Activated CD8-positive, alpha-beta T cell treated with anti-CD3 and anti-CD28 coated beads for 36 hours (primary cell): ENCODE measurements around the gene ZNF669. TPM values are rescaled to one million over a fixed set of nuclear protein-coding genes. Genes with fewer than 3 reads are reported as not detected.
"Not testable (repeated sequence)": the region's sequence is repeated elsewhere in the genome, so short reads cannot be mapped to it uniquely, and the experiment has no call there.

Experiments
- ATAC-seq: fragments of 200-7000 bp; cut with Tn5 transposase; one replicate; pipeline ENCODE4 v1.10.0; 2021; ENCODE audit warnings: mild to moderate bottlenecking, moderate library complexity
- CTCF ChIA-PET: fragments of 350-600 bp; sonication (Branson Sonifier 250); formaldehyde crosslinking; loops from one replicate; lab custom pipeline; 2021; ENCODE audit warnings: antibody characterized with exemption; lab: Charles Lee
- POLR2A ChIA-PET: fragments of 350-600 bp; sonication (Branson Sonifier 250); formaldehyde crosslinking; loops from one replicate; lab custom pipeline; 2021; ENCODE audit warnings: antibody characterized with exemption; lab: Charles Lee
- DNase-seq: peaks from one replicate; pipeline ENCODE4 v3.0.0-alpha.2; 2020
- H3K27ac Mint-ChIP-seq: one replicate; pipeline ENCODE4 v1.8.0; 2021; ENCODE audit warnings: mild to moderate bottlenecking, mixed read lengths
- H3K27me3 Mint-ChIP-seq: one replicate; pipeline ENCODE4 v1.8.0; 2021; ENCODE audit warnings: mixed read lengths
- H3K36me3 Mint-ChIP-seq: one replicate; pipeline ENCODE4 v1.8.0; 2021; ENCODE audit warnings: low read depth, mixed read lengths
- H3K4me1 Mint-ChIP-seq: one replicate; pipeline ENCODE4 v1.8.0; 2021; ENCODE audit warnings: low read depth, mixed read lengths
- H3K4me3 Mint-ChIP-seq: one replicate; pipeline ENCODE4 v1.8.0; 2021; ENCODE audit warnings: mild to moderate bottlenecking, moderate library complexity, mixed read lengths
- H3K9me3 Mint-ChIP-seq: one replicate; pipeline ENCODE4 v1.8.0; 2021; ENCODE audit warnings: mixed read lengths
- CTCF ChIP-seq: fragments of 200-600 bp; IDR thresholded peaks from one replicate; pipeline ENCODE4 v1.8.0; 2022; ENCODE audit warnings: antibody characterized with exemption, mild to moderate bottlenecking
- intact Hi-C: fragments of 100-400 bp; cut with micrococcal nuclease; formaldehyde crosslinking; loops from one replicate; pipeline ENCODE4 v1.10.0; 2022
- total RNA-seq, 2 experiments: library from RNA; stranded (reverse); gene quantifications; one replicate each; pipeline ENCODE4 v1.2.3, GENCODE V29; 2021

ZNF669 gene
- total RNA-seq, 2 experiments from 2014 or later, result 7.6 to 8.0 TPM

- DNase-seq (no peak), ATAC-seq (no peak)
- ChIA-PET POLR2A (no interaction called here), CTCF (interaction anchor here (1.1 kb wide), 1 partner anchor 15 kb away, joined by 3 read pairs; no protein-coding TSS in a partner anchor)
- H3K27ac Mint-ChIP-seq, result no peak overlapping the region
- no peak overlapping the region for H3K4me3 Mint-ChIP-seq
- H3K4me1 Mint-ChIP-seq, result peaks cover 8% of the 10 kb centered on the region
- H3K9me3 Mint-ChIP-seq, result peaks cover 44% of the 10 kb centered on the region
- peaks cover 63% of the 10 kb centered on the region for H3K36me3 Mint-ChIP-seq
- intact Hi-C loops, result no loop called here
- H3K27me3 Mint-ChIP-seq, result no peaks in the 10 kb centered on the region
- no peak for TF ChIP-seq CTCF
Observed at GRCh38 chr1:247131236-247131635, 27.1 kb upstream of the ZNF669 start.

GRCh38 chr1:247127519-247128282 lies 23.5 kb upstream of the ZNF669 start:
- DNase-seq, H3K4me1 Mint-ChIP-seq, CTCF ChIA-PET, ATAC-seq, H3K27me3 Mint-ChIP-seq, POLR2A ChIA-PET: not testable (repeated sequence)
- Mint-ChIP-seq H3K9me3 (peaks cover 13% of the 10 kb centered on the region), H3K27ac (peak overlapping the region; percentile 78), H3K36me3 (peaks cover 36% of the 10 kb centered on the region), H3K4me3 (peak overlapping the region; percentile 96)
- intact Hi-C loops, result loop anchor here (5.0 kb wide), 1 partner anchor 40 kb away; no protein-coding TSS in a partner anchor

- POLR2A ChIA-PET, H3K9me3 Mint-ChIP-seq, H3K27ac Mint-ChIP-seq, CTCF ChIA-PET, H3K4me1 Mint-ChIP-seq, H3K4me3 Mint-ChIP-seq, H3K27me3 Mint-ChIP-seq, DNase-seq: not testable (repeated sequence)
- H3K36me3 Mint-ChIP-seq, result peaks cover 25% of the 10 kb centered on the region
- intact Hi-C loops, result loop anchor here (5.0 kb wide), 1 partner anchor 41 kb away; no protein-coding TSS in a partner anchor
- ATAC-seq, result peak; percentile 67
Observed at GRCh38 chr1:247126601-247127000, 22.4 kb upstream of the ZNF669 start.

- peak; percentile 100 for ATAC-seq
- CTCF ChIA-PET, H3K27ac Mint-ChIP-seq, H3K4me1 Mint-ChIP-seq, H3K9me3 Mint-ChIP-seq, H3K27me3 Mint-ChIP-seq, POLR2A ChIA-PET, DNase-seq, H3K4me3 Mint-ChIP-seq: not testable (repeated sequence)
- intact Hi-C loops, result loop anchor here (5.0 kb wide), 1 partner anchor 41 kb away; no protein-coding TSS in a partner anchor
- H3K36me3 Mint-ChIP-seq, result peaks cover 21% of the 10 kb centered on the region
Observed at GRCh38 chr1:247126166-247126565, 22.0 kb upstream of the ZNF669 start.

- intact Hi-C loops, result no loop called here
- Mint-ChIP-seq H3K27me3 (no peaks in the 10 kb centered on the region), H3K4me3 (no peak overlapping the region), H3K4me1 (no peaks in the 10 kb centered on the region), H3K36me3 (no peaks in the 10 kb centered on the region), H3K9me3 (no peaks in the 10 kb centered on the region), H3K27ac (no peak overlapping the region)
- ChIA-PET POLR2A (no interaction called here), CTCF (no interaction called here)
- TF ChIP-seq CTCF, result no peak
- ATAC-seq, result no peak
- DNase-seq, result no peak
Observed at GRCh38 chr1:247121382-247121781, 17.2 kb upstream of the ZNF669 start.

- H3K27ac Mint-ChIP-seq, POLR2A ChIA-PET, DNase-seq, H3K9me3 Mint-ChIP-seq, H3K27me3 Mint-ChIP-seq, H3K36me3 Mint-ChIP-seq, H3K4me1 Mint-ChIP-seq, ATAC-seq, intact Hi-C loops, H3K4me3 Mint-ChIP-seq, CTCF ChIA-PET: not testable (repeated sequence)
Observed at GRCh38 chr1:247120408-247120668, 16.2 kb upstream of the ZNF669 start.
